Body of pancreas (tissue), 4 donors: Measurements from ENCODE around the gene SERPINF2.

Experiments used
- CTCF ChIP-seq, 7 experiments: fragments of 450-650 bp in 4 of 7; fragments of 200-600 bp in 3 of 7; sonication (generic) in 3 of 7; IDR thresholded peaks; one replicate each; pipeline ENCODE4 v1.5.1; 2016 to 2019; ENCODE audit warnings: antibody characterized with exemption in 7 of 7
- POLR2A ChIP-seq, 3 donors: fragments of 450-650 bp; IDR thresholded peaks; one replicate each; pipeline ENCODE4 v1.6.1; 2016; ENCODE audit warnings: antibody characterized with exemption in 3 of 3, mild to moderate bottlenecking in 2 of 3

GRCh38 chr17:1745513-1746020 lies 2.9 kb downstream of the SERPINF2 start:
- TF ChIP-seq CTCF (IDR thresholded peaks at IDR 0.05) (no peak), POLR2A (IDR thresholded peaks at IDR 0.05) (no peak)
